A673 (cell line): ENCODE measurements around the gene FAAH. TPM values are rescaled to one million over a fixed set of nuclear protein-coding genes. Genes with fewer than 3 reads are reported as not detected.

Source experiments
- BruUV-seq: library from RNA; stranded (reverse); fragments of 400-500 nt; replicated peaks from 2 replicates; lab custom pipeline; 2021; lab: Mats Ljungman, UMichigan
- CTCF ChIA-PET: fragments of 300-600 bp; sonication (Branson Sonifier 250); formaldehyde crosslinking; loops from one replicate; lab custom pipeline; 2022; ENCODE audit warnings: antibody characterized with exemption; lab: Charles Lee
- POLR2A ChIA-PET: fragments of 300-600 bp; sonication (Branson Sonifier 250); formaldehyde crosslinking; loops from one replicate; lab custom pipeline; 2022; ENCODE audit warnings: antibody characterized with exemption; ENCODE audit not compliant: low non-redundant PET; lab: Charles Lee
- DNase-seq: peaks from one replicate; pipeline ENCODE4 v3.0.0-alpha.2; 2015; ENCODE audit warnings: low spot score
- H3K27ac ChIP-seq: fragments of 200-600 bp; sonication (generic); 2 replicates; pipeline ENCODE4 v1.5.1; 2016; ENCODE audit warnings: mixed run types, low read depth, mild to moderate bottlenecking, mixed read lengths, antibody characterized with exemption, low read length; ENCODE audit not compliant: poor library complexity, severe bottlenecking
- H3K27me3 ChIP-seq: fragments of 200-600 bp; sonication (generic); replicated peaks from 2 replicates; pipeline ENCODE4 v1.6.1; 2017; ENCODE audit warnings: mixed run types, low read depth, mild to moderate bottlenecking, mixed read lengths, antibody characterized with exemption, low read length; ENCODE audit not compliant: insufficient read depth, poor library complexity
- H3K36me3 ChIP-seq: fragments of 200-600 bp; sonication (generic); 2 replicates; pipeline ENCODE4 v1.6.1; 2016; ENCODE audit warnings: mixed run types, mild to moderate bottlenecking, mixed read lengths, antibody characterized with exemption, low read length; ENCODE audit not compliant: insufficient read depth, poor library complexity, severe bottlenecking
- H3K4me1 ChIP-seq: fragments of 200-600 bp; sonication (generic); 2 replicates; pipeline ENCODE4 v1.6.1; 2017; ENCODE audit warnings: mixed run types, mild to moderate bottlenecking, mixed read lengths, antibody characterized with exemption, low read length; ENCODE audit not compliant: insufficient read depth, poor library complexity, severe bottlenecking
- H3K4me3 ChIP-seq: fragments of 200-600 bp; sonication (generic); 2 replicates; pipeline ENCODE4 v1.5.1; 2016; ENCODE audit warnings: low read depth, mixed run types, mild to moderate bottlenecking, mixed read lengths, low read length; ENCODE audit not compliant: poor library complexity, severe bottlenecking
- H3K9me3 ChIP-seq: fragments of 200-600 bp; sonication (generic); 2 replicates; pipeline ENCODE4 v1.6.1; 2016; ENCODE audit warnings: mixed run types, low read depth, mild to moderate bottlenecking, mixed read lengths, antibody characterized with exemption, low read length; ENCODE audit not compliant: poor library complexity, severe bottlenecking
- CTCF ChIP-seq: fragments of 300-800, 200-600 bp; sonication (generic); conservative IDR thresholded peaks from 2 replicates; pipeline ENCODE4 v1.5.1; 2017; ENCODE audit warnings: low read depth, mild to moderate bottlenecking, antibody characterized with exemption, low read length, moderate library complexity, mixed read lengths
- EZH2 ChIP-seq: fragments of 200-600 bp; sonication (generic); IDR thresholded peaks from 2 replicates; pipeline ENCODE4 v1.6.1; 2017; ENCODE audit warnings: borderline replicate concordance, low read depth, mild to moderate bottlenecking, mixed read lengths, antibody characterized with exemption, low read length; ENCODE audit not compliant: poor library complexity, severe bottlenecking
- intact Hi-C: fragments of 100-400 bp; cut with micrococcal nuclease; formaldehyde crosslinking; loops from one replicate; pipeline ENCODE4 v1.10.0; 2022; ENCODE audit not compliant: unreplicated experiment
- total RNA-seq: library from RNA; stranded (reverse); gene quantifications from 2 replicates; pipeline ENCODE4 v1.2.3, GENCODE V29; 2021

FAAH gene
- total RNA-seq, 1 experiment from 2014 or later: 3.2 TPM

DNA sequence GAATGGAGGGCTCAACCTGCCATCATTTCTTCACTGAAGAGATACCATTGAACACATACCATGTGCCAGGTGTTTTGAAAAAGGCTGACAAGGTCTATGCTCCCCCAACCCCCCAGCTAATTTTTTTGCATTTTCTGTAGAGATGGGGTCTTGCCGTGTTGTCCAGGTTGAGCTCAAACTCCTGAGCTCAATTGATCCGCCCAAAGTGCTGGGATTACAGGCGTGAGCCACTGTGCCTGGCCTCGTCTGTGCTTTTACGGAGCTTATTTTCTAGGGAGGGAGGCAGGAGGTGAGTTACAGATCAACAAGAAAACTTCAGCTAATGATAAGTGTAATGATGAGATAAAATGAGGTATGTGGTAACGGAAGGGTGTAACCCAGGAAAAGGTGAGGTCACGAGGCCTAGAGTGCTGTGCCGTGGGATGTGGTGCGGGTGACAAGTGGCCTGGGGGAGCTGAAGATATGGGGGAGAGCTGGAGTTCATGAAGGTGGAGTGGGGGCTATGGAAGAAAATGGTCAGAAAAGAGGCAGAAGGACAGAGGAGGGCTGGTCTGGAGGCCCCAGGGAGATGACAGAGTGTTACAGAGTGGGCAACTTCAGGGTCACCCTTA lies 28.2 kb downstream of the FAAH start:
- no TSS peak for BruUV-seq
- no peak for TF ChIP-seq EZH2
- TF ChIP-seq CTCF: no peak
- Histone ChIP-seq H3K36me3 (no peaks in the 10 kb centered on the region), H3K9me3 (no peaks in the 10 kb centered on the region), H3K27ac (no peak overlapping the region), H3K4me1 (no peaks in the 10 kb centered on the region), H3K27me3 (no peaks in the 10 kb centered on the region), H3K4me3 (no peak overlapping the region)
- intact Hi-C loops: no loop called here
- ChIA-PET POLR2A (no interaction called here), CTCF (interaction anchor here (1.4 kb wide), 1 partner anchor 12 kb away, joined by 3 read pairs; no protein-coding TSS in a partner anchor)
- no peak for DNase-seq

DNA sequence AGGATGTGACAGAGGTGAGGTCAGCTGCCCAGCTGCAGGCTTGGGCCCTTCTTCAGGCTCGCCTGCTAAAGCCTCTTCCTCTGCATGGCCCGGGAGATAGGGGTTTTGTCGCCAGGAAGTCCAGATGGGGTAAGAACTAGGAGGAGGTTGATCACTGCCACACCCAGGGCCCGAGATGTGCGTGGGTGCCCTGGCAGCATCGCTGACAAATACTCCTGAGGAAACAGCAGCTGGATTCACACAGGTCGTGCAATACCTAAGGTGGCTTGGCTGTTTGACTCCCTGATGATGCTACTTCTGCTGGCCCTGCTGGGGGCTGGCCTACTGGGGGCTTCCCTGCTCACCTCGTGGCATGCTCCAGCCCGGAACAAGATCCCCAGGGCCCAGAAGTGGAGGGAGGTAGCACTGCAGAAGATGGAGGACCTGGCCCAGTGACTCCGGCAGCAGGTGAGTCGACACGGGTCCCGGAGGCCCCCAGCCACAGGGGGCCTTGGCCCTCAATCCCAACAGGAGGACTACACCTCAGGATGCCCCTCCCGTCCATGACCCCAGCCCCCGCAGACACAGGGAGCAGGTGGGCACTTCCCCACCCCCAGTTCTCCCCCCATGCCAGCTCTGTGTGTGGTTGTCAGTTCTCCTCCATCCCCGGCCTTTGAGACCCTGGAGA lies 29.6 kb downstream of the FAAH start:
- TF ChIP-seq EZH2 (no peak), CTCF (no peak)
- ChIA-PET POLR2A (no interaction called here), CTCF (no interaction called here)
- Histone ChIP-seq H3K4me1 (no peaks in the 10 kb centered on the region), H3K27ac (no peak overlapping the region), H3K4me3 (no peak overlapping the region), H3K36me3 (no peaks in the 10 kb centered on the region), H3K27me3 (no peaks in the 10 kb centered on the region), H3K9me3 (no peaks in the 10 kb centered on the region)
- no peak for DNase-seq
- no TSS peak for BruUV-seq
- intact Hi-C loops: no loop called here

DNA sequence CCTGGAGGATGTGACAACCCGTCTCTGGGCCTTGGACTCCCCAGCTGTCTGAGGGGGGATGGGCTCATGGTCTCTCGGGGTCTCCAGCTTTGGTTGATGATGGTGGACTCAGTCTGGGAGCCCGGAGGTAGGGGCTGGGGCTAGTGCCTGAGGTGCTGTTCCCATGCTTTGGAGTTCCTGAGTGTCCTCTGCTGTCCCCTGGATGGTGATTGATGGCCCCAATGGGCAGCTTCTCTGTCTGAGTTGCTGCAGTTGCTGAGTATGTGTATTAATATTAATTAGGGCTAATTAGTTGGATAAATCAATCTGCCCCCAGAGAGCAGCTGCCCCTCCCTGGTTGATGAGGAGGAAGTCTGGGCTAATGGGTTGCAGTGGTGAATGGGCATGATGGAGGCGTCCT lies 30.6 kb downstream of the FAAH start:
- no peaks in the 10 kb centered on the region for H3K4me1 ChIP-seq
- H3K36me3 ChIP-seq: no peaks in the 10 kb centered on the region
- H3K27ac ChIP-seq: no peak overlapping the region
- H3K9me3 ChIP-seq: no peaks in the 10 kb centered on the region
- no TSS peak for BruUV-seq
- TF ChIP-seq CTCF: no peak
- TF ChIP-seq EZH2: no peak
- no peak overlapping the region for H3K4me3 ChIP-seq
- intact Hi-C loops: no loop called here
- ChIA-PET CTCF (interaction anchor here (0.6 kb wide), 1 partner anchor 17 kb away, joined by 4 read pairs; no protein-coding TSS in a partner anchor), POLR2A (no interaction called here)
- DNase-seq: no peak
- no peaks in the 10 kb centered on the region for H3K27me3 ChIP-seq
